ENCODE data around the gene NRG3. TPM values are rescaled to one million over a fixed set of nuclear protein-coding genes. Genes with fewer than 3 reads are reported as not detected.

Gene NRG3
- total and polyA plus RNA-seq, 12 donors: 0.03 to 0.73 (median 0.13) TPM; not detected in 5

DNA sequence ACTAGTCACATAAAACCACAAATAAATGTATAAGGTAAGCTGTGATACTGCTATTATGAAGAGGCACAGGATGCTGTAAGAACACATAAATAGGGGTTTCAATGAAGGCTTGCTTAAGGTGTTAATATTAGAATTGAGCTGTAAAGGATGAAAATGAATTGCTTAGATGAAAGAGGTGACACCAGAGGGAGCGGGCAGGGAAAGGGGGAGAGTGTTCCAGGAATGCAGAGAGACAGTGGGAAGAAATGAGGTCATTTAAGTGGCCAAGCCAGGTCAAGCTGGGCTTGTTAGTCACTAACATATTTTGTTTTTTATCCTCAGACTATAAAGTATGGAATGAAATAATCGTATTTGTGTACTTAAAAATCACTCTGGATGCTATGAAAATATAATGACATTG, 193.5 kb downstream of the NRG3 start:
- intact Hi-C loops (cut with DNase I): no loop called here

DNA sequence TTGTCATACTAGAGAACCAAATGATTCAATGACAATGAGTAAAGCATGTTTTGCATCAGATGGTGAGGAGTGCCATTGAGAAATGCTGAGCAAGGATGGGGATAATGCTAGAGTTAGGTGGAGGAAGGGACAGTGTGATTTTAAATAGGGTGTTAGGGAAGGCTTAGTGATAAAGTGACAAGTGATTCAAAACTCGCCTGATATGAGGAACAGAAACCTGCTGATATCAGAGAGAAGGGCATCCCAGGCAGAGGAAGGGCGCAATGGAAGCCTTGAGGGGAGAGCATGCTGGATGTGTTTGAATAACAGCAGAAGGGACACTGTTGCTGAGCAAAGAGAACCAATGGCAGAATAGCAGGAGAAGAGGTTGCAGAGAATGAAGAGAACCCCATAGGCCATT, 196.2 kb downstream of the NRG3 start:
- Histone ChIP-seq H3K27me3 (no peaks in the 10 kb centered on the region), H3K9me3 (no peaks in the 10 kb centered on the region), H3K36me3 (no peaks in the 10 kb centered on the region), H3K27ac (no peak overlapping the region), H3K4me1 (no peaks in the 10 kb centered on the region), H3K4me3 (no peak overlapping the region)
- TF ChIP-seq, protein P1, sequence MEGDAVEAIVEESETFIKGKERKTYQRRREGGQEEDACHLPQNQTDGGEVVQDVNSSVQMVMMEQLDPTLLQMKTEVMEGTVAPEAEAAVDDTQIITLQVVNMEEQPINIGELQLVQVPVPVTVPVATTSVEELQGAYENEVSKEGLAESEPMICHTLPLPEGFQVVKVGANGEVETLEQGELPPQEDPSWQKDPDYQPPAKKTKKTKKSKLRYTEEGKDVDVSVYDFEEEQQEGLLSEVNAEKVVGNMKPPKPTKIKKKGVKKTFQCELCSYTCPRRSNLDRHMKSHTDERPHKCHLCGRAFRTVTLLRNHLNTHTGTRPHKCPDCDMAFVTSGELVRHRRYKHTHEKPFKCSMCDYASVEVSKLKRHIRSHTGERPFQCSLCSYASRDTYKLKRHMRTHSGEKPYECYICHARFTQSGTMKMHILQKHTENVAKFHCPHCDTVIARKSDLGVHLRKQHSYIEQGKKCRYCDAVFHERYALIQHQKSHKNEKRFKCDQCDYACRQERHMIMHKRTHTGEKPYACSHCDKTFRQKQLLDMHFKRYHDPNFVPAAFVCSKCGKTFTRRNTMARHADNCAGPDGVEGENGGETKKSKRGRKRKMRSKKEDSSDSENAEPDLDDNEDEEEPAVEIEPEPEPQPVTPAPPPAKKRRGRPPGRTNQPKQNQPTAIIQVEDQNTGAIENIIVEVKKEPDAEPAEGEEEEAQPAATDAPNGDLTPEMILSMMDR (IDR thresholded peaks at IDR 0.05): no peak
- 41 to 49% methylated on average over 2 of the region's 2 CpGs for WGBS, 2 donors
- no peak for DNase-seq
- no peak for ATAC-seq
- intact Hi-C loops (cut with DNase I): no loop called here

More for the DNA sequence above, 193.5 kb downstream of the NRG3 start:
- no peak overlapping the region for H3K4me3 ChIP-seq
- DNase-seq (no peak), ATAC-seq (no peak)
- WGBS, 2 donors: 70 to 71% methylated on average over 2 of the region's 2 CpGs
- no peaks in the 10 kb centered on the region for H3K36me3 ChIP-seq
- TF ChIP-seq, protein P1 (IDR thresholded peaks at IDR 0.05): no peak
- H3K4me1 ChIP-seq: no peaks in the 10 kb centered on the region
- peaks cover 0 to 4% (median 0%) of the 10 kb centered on the region in 11 donors for H3K9me3 ChIP-seq
- H3K27ac ChIP-seq: no peak overlapping the region
- no peaks in the 10 kb centered on the region for H3K27me3 ChIP-seq

DNA sequence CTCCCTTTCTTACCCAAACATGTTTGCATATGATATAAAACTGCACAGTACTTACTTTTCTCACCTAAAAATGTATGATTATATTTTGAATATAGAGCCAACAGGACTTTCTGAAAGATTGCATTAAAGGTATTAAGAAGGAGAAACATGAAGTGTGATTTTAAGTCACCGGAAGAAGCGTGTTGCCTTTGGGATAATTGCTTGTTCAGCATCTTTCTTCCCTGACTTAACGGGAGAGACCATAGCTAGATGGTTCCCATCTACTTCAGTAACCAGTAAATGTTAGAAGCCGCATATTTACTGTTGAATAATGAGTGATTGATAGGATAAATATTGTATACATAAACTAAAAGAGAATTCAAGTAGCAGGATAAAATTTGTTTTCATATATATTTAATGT, 197.1 kb downstream of the NRG3 start:
- no peak for ATAC-seq
- no peaks in the 10 kb centered on the region for H3K27me3 ChIP-seq
- no peak for DNase-seq
- H3K27ac ChIP-seq: no peak overlapping the region
- H3K4me1 ChIP-seq: no peaks in the 10 kb centered on the region
- WGBS, 2 donors: 89 to 93% methylated on average over 4 of the region's 4 CpGs
- no peaks in the 10 kb centered on the region for H3K36me3 ChIP-seq
- no peaks in the 10 kb centered on the region for H3K9me3 ChIP-seq
- intact Hi-C loops (cut with DNase I): no loop called here
- TF ChIP-seq, protein P1 (IDR thresholded peaks at IDR 0.05): no peak
- H3K4me3 ChIP-seq: no peak overlapping the region

DNA sequence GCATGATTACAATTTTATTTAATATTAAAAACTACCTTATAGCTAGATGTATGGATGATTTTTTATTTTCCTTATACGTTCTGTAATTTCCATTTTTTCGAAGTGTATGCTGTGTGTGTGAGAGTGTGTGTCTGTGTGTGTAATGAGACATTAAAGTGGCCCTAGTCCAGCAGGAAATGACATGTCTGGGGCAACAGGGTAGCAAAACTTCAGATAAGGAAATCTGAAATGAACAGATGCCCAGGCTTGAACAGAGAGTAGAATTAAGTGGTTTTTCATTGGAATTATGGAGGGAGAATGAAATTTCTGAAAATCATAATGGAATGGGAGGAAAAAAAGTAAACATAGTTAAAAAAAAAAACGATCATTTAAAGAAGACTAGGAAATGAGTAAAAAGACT, 200.6 kb downstream of the NRG3 start:
- DNase-seq (no peak), ATAC-seq (no peak)
- Histone ChIP-seq H3K9me3 (no peaks in the 10 kb centered on the region), H3K27ac (no peak overlapping the region), H3K4me3 (no peak overlapping the region), H3K4me1 (no peaks in the 10 kb centered on the region), H3K36me3 (no peaks in the 10 kb centered on the region), H3K27me3 (no peaks in the 10 kb centered on the region)
- intact Hi-C loops (cut with DNase I): no loop called here
- TF ChIP-seq, protein P1 (IDR thresholded peaks at IDR 0.05): no peak
- 52 to 59% methylated on average over 3 of the region's 3 CpGs for WGBS, 2 donors

Data from heart right ventricle (tissue), 16 donors.